GM20431 (cell line): Measurements from ENCODE around the gene SSTR5.

ENCODE experiments used
- in situ Hi-C: fragments of 300-500 bp; cut with MseI, MboI; formaldehyde crosslinking; loops from one replicate; pipeline ENCODE4 v1.15.0; 2020; ENCODE audit warnings: low sequenced_read_pairs; ENCODE audit not compliant: unreplicated experiment

SSTR5 gene

DNA sequence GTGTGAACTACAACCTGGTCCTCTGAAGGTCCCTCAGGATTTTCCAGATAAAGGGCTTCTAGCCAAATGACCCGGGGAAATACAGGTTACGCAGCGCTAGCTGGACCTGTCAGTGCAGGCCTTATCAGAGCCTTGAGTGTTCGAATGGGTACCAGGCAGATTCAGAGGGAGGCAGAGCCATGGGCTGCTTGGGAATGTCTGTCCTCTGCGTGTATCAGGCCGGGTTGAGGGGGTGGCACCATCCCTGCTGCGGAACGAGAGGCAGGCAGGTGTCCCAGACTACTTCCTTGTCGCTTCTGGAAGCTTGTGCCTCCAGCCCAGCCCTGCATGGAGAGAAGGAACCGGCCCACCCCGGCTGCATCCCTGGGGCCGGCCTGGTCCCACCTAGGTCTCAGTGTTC is 33.6 kb upstream of the SSTR5 start:
- in situ Hi-C loops, result no loop called here

DNA sequence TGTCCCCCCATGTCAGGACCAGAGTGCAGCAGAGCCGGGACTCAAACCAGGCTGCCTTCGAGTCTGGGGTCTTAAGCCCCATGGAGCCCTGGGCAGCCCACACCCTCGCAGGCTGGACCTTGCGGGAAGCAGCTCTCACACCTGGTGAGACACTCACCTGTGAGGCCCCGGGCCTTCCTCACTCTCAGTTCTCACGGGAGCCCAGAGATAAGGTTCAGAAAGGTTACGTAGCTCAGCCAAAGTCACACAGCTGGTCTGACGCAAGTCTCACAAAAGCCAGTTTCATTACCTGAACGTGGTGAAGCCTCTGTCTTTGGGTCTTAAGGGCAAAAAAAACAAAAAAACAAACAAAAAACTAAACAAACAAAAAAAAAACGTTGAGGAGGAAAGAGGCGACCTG is 32.8 kb upstream of the SSTR5 start:
- in situ Hi-C loops, result no loop called here

DNA sequence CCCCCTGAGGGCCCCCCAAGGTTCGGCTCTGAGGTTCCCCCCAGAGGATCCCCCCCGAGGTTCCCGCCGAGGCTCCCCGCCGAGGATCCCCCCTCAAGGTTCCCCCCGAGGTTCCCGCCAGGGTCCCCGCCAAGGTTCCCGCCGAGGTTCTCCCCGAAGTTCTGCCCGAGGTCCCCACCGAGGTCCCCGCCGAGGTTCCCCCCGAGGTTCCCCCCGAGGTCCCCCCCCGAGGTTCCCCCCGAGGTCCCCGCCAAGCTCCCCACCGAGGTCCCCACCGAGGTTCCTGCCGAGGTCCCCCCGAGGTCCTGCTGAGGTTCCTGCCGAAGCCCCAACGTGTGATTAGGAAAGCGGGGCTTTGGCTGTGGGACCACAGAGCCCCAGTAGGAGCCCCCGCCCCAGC is 32.2 kb upstream of the SSTR5 start:
- in situ Hi-C loops, result no loop called here

DNA sequence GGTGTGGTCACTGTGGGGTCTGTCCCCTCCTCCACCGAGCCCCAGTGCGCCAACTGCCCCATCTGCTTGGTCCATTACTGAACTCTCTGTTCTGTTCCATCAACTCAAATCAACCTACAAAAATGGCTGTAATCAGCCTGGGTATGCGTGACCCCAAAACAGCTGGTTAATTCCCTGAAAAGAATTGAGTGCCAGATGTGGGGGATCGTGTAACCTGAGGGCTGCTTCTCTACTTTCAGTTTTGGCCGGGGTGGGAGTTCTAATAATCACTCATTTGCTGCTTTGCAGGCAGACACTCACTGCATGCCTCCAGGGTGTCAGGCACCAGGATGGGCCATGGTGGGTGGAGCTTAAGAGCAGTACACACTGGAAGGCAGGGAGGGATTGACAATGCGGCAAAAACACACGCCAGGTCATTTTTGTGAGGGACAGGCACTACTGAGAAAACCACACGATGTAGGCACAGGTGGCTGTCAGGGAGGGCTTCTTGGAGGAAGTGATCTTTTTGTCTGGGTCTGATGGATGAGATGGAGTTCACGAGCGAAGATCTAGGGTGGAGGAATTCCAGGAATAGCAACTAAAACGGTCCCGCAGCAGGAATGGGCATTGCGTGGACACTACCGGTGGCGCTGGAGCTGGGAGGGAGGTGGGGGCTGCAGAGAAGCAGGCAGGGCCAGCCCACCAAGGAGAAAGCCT is 30.4 kb upstream of the SSTR5 start:
- in situ Hi-C loops, result no loop called here

DNA sequence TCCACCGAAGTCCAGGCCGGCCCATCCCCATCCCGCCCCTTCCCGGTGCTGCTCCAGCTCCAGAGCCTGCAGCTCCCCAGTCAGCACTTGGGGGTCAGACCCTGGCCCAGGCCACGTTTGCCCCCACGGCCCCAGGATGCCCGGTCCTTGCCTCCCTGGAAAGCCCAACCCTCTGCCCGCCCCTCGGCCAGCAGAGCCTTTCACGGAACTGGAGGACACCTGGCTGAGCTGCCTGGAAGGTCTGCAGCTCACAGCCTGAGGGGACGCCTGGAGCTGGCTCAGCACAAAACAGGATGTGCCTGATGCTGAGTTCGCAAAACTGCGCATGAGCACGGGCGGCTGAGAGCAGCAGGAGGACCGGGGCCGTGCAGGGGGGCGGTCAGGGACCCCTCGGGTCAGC is 29.7 kb upstream of the SSTR5 start:
- in situ Hi-C loops, result no loop called here

DNA sequence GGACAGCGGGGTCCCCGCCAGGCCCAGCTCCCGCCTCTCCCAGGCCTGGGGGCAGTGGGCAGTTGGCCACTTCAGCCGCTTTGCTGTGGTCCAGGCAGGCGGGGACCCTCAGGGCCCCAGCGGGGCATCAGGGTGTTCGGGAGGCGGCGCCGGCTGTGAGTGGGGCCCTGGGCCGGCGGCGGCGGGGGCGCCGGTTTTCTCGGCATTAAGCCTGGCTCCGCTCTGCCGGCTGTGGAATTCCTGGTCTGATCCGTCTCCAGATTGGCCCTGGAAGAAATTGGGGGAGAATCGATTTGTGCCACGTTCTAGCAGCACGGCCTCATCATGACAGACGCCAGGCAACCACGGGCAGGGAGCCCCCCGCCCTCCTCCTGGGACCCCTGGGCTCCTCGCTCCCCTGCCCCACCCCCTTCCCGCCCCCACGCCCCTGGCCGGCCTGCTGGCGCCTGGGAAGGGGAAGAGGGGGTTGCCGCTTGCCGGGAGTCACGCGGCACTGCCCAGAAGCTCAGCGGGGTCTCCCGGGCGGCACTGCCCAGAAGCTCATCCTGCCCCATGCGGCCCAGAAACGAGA is 28.6 kb upstream of the SSTR5 start:
- in situ Hi-C loops, result no loop called here

DNA sequence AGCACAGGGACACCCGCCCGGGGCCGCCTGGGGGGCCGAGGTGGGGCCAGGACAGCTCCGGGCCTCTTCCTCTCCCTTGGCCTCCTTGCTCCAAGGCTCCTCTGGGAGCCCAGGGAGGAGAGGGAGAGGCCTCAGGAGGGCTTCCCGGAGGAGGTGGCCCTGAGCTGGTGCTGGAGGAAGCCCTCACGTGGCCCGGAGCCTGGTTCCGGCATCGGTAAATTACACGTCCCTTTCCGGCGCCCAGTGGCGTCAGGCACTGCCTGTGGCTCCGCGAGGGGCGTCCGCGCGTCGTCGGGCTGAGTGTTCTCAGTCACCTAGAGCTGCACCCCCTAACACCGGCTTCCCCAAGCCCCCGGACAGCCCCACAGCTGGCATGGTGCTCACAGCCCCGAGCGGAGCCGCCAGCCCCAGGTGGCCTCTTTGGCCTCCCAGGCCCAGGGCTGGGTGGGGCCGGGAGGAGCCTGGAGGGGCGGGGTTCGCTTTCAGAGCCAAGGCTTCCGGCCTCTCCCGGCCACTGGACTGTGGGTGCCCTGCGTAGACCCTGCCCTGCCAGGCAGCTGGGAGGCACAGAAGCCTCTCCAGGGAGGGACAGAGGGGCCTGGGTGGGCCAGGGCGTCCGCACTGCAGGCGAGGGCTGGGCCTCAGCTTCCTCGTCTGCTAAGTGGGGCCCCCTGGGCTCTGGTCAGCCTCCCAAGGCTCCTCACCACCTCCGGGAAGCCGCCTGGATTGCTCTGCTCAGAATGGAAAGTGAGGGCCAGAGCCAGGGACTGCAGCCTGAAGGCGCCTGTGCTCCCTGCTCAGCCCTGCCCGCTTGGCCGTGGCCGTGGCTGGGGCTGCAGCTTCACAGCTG is 27.9 kb upstream of the SSTR5 start:
- in situ Hi-C loops, result no loop called here

DNA sequence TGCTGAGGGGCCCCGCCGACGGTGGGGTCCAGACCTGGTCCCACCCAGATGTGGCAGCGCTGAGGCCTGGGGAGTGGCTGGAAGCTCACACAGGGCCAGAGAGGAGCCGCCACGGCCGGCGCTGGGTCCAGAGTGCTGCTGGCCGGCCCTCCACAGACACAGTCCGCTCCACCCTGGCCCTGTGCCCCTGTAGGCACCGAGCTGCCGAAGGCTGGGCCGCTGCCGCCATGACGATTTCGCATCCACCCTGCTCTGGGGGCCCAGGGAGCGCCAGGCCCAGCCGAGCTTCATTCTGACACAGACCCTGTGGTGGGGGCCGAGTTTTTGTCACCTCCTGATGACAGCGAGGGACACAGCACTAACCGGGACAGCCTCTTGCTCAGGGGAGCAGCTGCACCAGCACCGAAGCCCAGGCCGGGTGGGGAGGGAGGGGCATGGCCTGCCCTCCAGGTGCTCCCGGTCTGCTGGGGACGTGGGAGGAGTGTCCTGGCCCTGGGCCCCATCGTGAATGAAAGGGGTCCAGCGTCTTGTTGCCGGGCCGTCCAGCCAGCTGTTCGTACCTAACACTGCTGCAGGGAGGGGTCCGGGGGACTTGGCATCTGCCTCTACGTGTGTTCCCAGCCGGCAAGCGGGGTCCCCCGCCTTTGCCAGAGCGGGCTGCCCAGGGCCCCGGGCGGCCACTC is 27.1 kb upstream of the SSTR5 start:
- in situ Hi-C loops, result no loop called here

DNA sequence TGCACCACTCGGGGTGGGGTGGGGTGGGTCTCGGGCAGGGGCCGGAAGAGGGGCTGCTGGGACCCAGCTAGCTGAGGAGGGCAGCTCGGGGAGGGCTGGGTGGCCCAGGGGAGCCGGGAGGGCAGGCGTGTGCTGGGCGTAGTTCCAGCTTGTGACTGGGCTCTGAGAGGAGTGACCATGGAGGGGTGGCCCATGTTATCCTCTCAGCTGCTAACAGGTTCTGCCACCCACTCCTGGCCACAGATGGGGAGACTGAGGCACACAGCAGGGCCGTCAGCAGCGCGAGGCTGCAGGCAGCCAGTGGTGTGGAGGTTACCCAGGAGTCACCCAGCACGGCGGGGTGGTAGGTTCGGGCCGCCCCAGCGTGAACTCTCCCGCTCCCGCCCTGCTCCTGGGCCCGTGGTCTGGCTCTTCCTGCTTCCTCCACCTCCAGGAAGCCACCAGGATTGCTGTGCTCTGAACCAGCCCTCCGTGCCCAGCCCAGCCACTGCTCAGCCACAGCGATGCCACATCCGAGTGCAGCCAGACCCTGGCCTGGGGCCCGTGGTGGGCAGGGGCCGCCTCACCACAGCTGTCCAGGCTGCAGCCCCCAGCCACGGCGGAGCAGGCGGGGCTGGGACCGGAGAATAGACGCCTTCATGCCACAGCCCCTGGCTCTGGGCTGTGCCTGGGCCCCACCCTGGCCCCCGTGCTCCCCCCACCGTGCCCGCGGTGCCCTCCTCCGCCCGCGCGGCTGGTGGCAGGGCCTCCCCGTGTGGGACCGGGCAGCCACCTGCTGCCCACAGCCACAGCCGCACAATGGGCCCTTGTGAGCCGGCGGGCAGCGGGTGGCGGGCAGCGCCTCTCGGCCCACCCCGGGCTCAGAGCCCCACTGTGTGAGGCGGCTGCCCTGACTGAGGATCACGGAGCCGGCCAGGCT is 26.3 kb upstream of the SSTR5 start:
- in situ Hi-C loops, result no loop called here

DNA sequence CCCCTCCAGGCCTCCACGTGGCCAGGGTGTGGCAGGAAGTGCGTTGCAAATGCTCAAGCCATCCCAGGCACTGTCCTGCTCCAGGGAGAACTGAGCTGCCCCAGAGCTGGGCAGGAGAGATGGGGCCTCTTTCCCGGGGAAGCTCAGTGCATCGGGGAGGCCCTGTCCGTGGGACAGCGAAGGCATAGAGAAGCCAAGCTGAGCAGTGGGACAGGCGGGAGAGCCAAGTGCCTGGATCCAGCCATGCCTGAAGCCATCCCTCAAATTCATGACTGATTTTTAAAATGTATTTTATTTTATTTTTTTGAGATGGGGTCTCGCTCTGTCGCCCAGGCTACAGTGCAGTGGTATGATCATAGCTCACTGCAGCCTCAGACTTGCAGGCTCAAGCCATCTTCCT is 25.4 kb upstream of the SSTR5 start:
- in situ Hi-C loops, result no loop called here

DNA sequence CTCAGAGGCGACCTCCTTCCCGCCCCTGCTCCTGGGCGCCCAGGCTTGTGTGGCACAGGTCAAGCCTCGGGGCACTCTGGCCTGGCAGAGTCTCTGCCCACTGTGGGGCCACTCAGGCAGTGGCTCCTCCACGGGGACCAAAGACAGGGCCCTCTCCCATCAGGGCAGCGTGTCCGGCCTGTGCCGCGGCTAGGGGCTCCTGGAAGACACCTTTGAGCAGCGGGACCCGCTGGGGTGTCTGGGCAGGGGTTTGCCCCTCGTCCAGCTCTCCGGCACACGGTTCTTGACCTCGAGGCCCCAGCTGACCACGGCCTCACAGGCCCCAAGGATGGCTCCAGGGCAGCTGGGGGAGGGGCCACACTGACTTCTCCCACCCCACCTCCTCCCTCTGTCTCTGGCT is 24.7 kb upstream of the SSTR5 start:
- in situ Hi-C loops, result no loop called here

DNA sequence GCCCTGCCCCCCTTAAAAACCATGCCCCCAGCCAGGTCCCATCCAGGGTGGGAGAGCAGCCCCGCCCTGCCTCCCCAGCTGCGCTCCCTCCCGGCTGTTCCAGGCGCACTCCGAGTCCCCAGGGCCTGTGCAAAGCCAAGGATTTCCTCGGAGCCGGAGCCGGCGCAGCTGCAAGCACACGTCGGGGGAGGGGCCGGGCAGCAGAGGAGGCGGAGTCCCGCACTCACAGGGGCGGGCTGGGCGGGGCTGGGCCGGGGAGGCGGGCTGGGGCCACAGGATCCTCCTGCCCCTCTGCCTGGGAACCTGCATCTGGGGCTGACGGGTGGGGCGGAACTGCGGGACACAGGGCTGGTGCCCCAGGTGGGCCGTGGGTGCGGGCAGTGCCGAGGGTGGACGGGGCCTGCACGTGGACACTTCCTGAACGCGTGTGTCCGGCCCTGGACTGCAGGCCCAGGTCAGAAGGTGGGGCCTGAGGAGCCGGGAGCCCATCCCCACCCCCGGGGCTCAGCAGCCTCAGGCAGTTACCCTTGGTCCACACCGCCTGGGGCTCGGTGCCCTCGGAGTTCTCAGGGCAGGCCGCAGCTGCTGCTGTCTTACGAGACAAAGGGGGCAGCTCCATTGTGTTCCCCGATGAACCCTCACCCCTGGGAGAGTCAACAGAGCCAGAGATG is 24.0 kb upstream of the SSTR5 start:
- in situ Hi-C loops, result no loop called here

DNA sequence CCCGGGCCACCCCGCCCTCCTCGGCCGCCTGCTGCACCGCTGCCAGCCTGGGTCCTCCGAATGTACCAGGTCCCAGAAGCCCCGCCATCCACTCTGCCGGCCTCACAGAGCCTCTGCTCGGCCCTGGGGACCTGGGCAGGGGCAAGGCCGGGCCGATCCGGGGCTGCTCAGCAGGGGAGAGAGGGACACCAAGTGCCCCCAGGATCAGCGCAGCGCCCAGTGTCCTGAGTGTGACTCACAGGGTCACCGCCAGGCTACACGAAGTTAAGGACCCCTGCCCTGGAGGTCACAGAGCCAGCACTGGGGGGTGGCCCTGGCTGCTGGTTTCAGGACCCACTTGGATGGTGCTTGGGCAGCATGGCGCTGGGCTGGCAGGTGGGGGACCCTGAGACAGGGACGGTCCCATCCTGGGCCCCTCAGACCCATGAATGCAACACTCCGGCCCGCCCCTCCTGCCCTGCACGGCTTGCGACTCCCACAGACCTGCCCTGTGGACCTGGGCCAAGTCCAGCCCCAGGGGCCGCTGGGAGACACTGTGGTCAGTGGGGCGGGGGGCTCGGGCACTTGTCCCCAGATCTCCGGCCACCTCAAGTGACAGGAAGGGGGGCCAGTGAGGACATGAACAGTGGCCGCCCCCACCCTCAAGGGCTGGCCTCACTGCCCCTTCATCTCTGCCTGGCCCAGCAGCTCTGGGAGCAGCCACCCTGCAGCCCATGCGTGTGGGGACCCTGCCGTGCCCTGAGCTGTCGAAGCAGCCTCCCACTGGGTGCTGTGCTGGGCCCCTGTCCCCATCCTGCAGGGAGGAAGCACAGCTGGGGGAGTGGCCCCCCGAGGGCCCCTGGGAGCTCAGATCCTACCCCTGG is 23.2 kb upstream of the SSTR5 start:
- in situ Hi-C loops, result no loop called here

DNA sequence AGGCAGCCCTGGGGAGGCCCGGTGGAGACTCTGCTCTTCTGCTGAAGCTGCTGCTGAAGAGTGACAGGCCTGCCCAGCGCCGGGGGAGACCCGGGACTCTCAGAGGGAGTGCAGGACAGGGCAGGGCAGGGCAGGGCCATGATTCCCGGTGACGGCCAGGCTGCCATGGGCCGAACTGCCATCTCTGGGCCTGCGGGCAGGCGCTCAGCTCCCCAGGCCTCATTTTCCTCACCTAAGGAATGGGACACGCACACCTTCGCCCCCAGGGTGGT is 22.6 kb upstream of the SSTR5 start:
- in situ Hi-C loops, result no loop called here

DNA sequence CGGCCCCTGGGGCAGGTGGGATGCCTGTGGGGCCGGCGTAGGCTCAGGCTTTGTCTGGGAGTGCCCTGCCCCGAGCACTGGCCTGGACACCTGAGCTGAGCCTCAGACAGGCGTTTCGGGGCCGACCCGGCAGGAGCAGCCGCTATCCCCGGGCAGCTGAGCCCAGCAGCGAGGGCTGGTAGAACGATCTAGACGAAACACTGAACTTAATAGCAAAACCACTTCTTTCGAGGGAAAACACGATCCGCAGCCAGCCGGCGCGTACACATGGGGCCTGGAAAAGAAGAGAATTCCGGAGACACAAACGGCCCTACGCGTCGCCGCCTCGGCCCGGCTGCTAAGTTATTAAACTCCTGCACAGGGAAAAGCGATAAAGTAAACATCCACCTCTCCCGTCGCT is 22.0 kb upstream of the SSTR5 start:
- in situ Hi-C loops, result no loop called here

DNA sequence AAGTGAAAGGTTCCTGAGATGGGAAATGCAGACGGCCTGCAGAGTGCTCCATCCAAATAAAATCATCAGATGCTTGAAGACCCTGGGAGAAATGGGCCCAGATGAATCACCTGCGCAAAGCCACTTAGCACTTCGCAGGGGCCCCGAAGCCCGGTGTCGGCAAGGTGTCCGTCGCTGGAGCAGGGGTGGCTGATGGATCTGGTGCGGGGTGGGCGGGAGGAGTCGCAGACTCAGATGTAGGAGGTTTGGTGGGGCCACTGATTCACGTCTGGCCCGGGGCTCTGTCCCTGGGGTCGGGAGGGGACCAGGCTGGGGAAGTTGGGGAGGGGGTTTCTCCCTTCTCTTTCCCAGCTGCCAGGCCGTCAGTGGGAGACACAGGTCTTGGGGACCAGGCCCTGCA is 21.6 kb upstream of the SSTR5 start:
- in situ Hi-C loops, result no loop called here

DNA sequence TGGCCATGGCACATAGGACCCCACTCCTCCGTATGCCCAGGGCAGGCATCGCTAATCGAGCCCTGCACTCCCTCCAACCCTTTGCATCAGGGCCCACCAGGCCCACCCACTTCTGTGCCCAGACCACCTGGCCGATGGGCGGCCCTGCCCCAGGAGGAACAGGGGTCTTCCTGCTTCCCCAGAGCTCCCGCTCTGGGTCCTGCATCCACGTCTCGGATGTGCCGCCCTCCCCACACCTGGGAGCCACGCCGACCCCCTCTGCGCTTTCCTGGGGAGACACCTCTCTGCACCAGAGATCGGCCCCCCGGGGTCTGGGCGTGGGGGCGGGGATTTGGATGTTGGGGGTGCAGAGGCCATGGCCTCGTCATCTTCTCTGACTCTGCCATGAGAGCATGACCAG is 21.1 kb upstream of the SSTR5 start:
- in situ Hi-C loops, result no loop called here

DNA sequence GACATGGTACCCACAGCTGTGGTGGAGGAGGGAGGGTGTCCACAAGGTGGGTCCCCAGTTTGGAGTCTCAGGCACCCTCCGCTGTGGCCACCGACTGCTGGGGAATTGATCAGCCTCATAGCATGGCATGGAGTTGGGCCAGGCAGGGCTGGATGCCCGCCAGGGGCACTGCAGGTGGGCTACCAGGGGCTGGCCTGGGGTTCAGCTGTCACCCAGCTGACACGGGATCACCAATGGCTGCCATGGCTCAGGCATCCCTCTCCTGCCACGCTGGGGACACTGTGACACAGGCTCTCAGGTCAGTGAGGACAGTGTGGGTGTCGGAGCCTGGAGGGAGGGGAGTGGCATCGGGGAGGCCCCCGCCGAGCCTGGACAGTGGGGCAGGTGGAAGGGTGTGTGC is 19.8 kb upstream of the SSTR5 start:
- in situ Hi-C loops, result no loop called here

DNA sequence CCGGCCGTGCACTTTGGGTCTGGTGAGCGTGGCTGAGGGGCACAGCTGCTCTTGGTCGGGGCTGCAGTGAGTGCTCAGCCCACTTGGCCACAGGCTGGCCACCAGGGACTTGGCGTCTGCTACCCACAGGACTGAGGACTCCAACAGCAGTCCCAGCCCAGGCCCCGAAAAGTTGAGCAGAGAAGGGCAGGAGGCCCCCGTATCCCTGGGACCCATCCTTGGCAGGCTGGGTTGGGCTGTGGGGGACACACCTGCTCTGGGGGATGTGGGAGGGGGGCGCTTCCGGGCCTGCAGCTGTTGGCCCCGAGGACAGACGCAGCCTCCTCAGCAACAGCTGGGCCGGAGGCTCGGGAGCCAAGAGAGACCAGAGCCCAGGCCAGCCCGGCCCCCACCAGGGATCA is 19.4 kb upstream of the SSTR5 start:
- in situ Hi-C loops, result no loop called here
